ENCODE data around the gene FHOD3. TPM values are rescaled to one million over a fixed set of nuclear protein-coding genes. Genes with fewer than 3 reads are reported as not detected.
"Not testable (repeated sequence)": the region's sequence is repeated elsewhere in the genome, so short reads cannot be mapped to it uniquely, and the experiment has no call there.

Gene FHOD3
- total RNA-seq, 3 donors from 2014 or later = 2.7 to 14.4 (median 4.0) TPM

DNA sequence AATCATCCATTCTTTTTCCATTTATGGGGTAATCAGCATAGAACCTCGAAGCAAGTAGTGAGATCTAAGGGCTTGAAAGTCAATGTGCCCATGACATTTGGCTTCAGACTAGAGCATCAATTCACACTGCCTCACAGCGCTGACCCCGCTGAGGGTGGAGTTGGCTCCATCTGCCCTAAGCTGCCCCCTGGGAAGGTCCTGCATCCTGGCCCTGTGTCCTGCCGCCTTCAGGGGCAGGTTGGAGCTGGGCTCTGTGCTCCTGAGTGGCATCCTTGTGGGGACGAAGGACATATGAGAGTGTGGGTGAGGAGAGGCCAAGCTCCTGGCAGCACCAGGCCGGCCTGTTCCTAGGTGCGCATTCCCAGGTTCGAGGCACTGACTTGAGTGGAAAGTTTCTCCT is 249.4 kb downstream of the FHOD3 start:
- no peak for TF ChIP-seq CTCF (IDR thresholded peaks at IDR 0.05)
- intact Hi-C loops (cut with DNase I, micrococcal nuclease) = no loop called here
- Histone ChIP-seq H3K36me3 (ENCODE audit: low read depth) (no peaks in the 10 kb centered on the region), H3K4me1 (ENCODE audit: low read depth) (no peaks in the 10 kb centered on the region), H3K9me3 (no peaks in the 10 kb centered on the region), H3K4me3 (no peak overlapping the region)
- no peak for ATAC-seq
- DNase-seq = no peak

GRCh38 chr18:36547544-36547943 is 250.0 kb downstream of the FHOD3 start:
- Histone ChIP-seq H3K4me3 (no peak overlapping the region), H3K4me1 (ENCODE audit: low read depth) (no peaks in the 10 kb centered on the region), H3K36me3 (ENCODE audit: low read depth) (no peaks in the 10 kb centered on the region), H3K9me3 (no peaks in the 10 kb centered on the region)
- no peak for TF ChIP-seq CTCF (IDR thresholded peaks at IDR 0.05)
- DNase-seq = no peak
- intact Hi-C loops (cut with DNase I, micrococcal nuclease) = no loop called here
- ATAC-seq = no peak

DNA sequence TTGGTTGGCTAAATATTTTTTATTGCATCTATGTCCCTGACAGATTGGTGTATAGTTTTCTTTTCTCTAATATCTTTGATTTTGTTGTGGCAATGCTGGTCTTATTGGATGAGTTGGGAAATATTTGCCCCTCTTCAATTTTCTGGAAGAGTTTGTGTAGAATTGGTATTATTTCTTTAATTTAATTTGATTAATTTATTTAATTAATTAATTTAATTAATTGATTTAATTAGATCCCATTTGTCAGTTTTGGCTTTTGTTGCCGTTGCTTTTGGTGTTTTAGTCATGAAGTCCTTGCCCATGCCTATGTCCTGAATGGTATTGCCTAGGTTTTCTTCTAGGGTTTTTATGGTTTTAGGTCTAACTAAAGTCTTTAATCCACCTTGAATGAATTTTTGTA is 253.8 kb downstream of the FHOD3 start:
- DNase-seq; H3K36me3 ChIP-seq (ENCODE audit: low read depth); intact Hi-C loops (cut with DNase I, micrococcal nuclease); ATAC-seq; H3K4me3 ChIP-seq; H3K9me3 ChIP-seq; H3K4me1 ChIP-seq (ENCODE audit: low read depth): not testable (repeated sequence)

- no peak for TF ChIP-seq CTCF (IDR thresholded peaks at IDR 0.05)
- no peaks in the 10 kb centered on the region for H3K9me3 ChIP-seq
- H3K36me3 ChIP-seq (ENCODE audit: low read depth) = no peaks in the 10 kb centered on the region
- intact Hi-C loops (cut with DNase I, micrococcal nuclease) = no loop called here
- no peaks in the 10 kb centered on the region for H3K4me1 ChIP-seq (ENCODE audit: low read depth)
- DNase-seq (no peak), ATAC-seq (no peak)
- no peak overlapping the region for H3K4me3 ChIP-seq
Measured at GRCh38 chr18:36558234-36558633, 260.7 kb downstream of the FHOD3 start.

DNA sequence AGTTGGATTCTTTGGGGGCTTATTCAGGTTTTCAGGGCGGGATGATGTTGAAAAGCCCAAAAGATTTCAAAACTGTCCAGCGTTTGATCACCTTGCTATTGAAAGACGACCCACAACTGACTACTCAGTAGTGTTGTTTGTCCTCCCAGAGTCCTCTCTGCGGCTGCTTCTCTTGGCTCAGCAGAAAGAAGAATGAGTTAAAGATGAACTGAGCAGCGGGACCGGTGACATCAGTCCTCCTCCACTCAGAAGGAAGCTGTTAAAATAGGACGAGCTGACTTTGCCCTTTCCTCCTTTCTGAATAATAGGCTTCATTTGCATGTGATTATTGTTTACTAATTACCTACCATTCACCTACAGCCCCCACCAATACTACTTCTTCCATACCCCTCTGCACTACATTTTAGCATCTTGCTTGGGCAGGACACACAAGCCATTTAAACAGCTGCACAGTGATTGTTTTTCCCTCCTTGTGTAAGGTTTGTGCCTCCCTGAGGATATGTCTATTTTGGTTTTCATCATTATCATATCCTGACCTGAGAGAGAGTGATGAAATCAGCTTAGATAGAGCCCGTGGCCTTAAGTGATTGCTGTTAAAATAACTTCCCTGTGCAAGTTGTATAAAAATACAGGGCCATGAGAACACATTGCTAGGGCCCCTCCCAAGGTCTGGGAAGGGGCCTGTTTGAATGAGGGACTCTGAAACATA is 261.8 kb downstream of the FHOD3 start:
- no peak for ATAC-seq
- no peak for TF ChIP-seq CTCF (IDR thresholded peaks at IDR 0.05)
- Histone ChIP-seq H3K4me3 (no peak overlapping the region), H3K36me3 (ENCODE audit: low read depth) (no peaks in the 10 kb centered on the region), H3K4me1 (ENCODE audit: low read depth) (no peaks in the 10 kb centered on the region), H3K9me3 (no peaks in the 10 kb centered on the region)
- no peak for DNase-seq
- intact Hi-C loops (cut with DNase I, micrococcal nuclease) = no loop called here

GRCh38 chr18:36560187-36560586 is 262.7 kb downstream of the FHOD3 start:
- TF ChIP-seq CTCF (IDR thresholded peaks at IDR 0.05) = no peak
- intact Hi-C loops (cut with DNase I, micrococcal nuclease) = no loop called here
- Histone ChIP-seq H3K9me3 (no peaks in the 10 kb centered on the region), H3K4me1 (ENCODE audit: low read depth) (no peaks in the 10 kb centered on the region), H3K36me3 (ENCODE audit: low read depth) (no peaks in the 10 kb centered on the region), H3K4me3 (no peak overlapping the region)
- ATAC-seq = no peak
- no peak for DNase-seq

Data from mucosa of descending colon (tissue), 3 donors.